Measurements from ENCODE around the gene EPB41L2. TPM values are rescaled to one million over a fixed set of nuclear protein-coding genes. Genes with fewer than 3 reads are reported as not detected.

Gene EPB41L2
- total RNA-seq, 2 donors from 2014 or later, result 160 to 189 TPM

DNA sequence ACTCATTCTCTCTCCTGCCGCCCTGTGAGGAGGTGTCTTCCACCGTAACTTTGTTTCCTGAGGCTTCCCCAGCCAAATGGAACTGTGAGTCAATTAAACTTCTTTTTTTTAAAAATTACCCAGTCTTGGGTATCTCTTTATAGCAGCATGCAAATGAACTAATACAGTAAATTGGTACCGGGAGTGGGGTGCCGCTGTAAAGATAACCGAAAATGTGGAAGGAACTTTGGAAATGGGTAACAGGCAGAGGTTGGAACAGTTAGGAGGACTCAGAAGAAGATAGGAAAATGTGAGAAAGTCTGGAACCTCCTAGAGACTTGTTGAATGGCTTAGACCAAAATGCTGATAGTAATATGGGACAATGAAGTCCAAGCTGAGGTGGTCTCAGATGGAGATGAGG, 55.8 kb downstream of the EPB41L2 start:
- Histone ChIP-seq H3K36me3 (ENCODE audit: control insufficient read depth, insufficient read depth, low read length) (peaks cover 19% of the 10 kb centered on the region), H3K9ac (ENCODE audit: extremely low read depth, low read length, poor library complexity, severe bottlenecking) (no peak overlapping the region), H3K4me1 (ENCODE audit: control insufficient read depth, insufficient read depth, low read length) (no peaks in the 10 kb centered on the region), H3K27me3 (ENCODE audit: control insufficient read depth, insufficient read depth, low read length, poor library complexity, severe bottlenecking) (no peaks in the 10 kb centered on the region), H3K9me3 (ENCODE audit: control insufficient read depth, low read length) (peaks cover 48% of the 10 kb centered on the region), H3K4me3 (ENCODE audit: low read length) (peak overlapping the region; percentile 69), H3K27ac (ENCODE audit: low read depth, low read length) (no peak overlapping the region)
- H3K36me3 Mint-ChIP-seq (ENCODE audit: low read depth), result peaks cover 47% of the 10 kb centered on the region
- no peaks in the 10 kb centered on the region for H3K27me3 Mint-ChIP-seq (ENCODE audit: insufficient read depth)
- peaks cover 51% of the 10 kb centered on the region for H3K9me3 Mint-ChIP-seq
- TF ChIP-seq, protein P1, sequence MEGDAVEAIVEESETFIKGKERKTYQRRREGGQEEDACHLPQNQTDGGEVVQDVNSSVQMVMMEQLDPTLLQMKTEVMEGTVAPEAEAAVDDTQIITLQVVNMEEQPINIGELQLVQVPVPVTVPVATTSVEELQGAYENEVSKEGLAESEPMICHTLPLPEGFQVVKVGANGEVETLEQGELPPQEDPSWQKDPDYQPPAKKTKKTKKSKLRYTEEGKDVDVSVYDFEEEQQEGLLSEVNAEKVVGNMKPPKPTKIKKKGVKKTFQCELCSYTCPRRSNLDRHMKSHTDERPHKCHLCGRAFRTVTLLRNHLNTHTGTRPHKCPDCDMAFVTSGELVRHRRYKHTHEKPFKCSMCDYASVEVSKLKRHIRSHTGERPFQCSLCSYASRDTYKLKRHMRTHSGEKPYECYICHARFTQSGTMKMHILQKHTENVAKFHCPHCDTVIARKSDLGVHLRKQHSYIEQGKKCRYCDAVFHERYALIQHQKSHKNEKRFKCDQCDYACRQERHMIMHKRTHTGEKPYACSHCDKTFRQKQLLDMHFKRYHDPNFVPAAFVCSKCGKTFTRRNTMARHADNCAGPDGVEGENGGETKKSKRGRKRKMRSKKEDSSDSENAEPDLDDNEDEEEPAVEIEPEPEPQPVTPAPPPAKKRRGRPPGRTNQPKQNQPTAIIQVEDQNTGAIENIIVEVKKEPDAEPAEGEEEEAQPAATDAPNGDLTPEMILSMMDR (conservative IDR thresholded peaks at IDR 0.05), result no peak
- peaks cover 26% of the 10 kb centered on the region for H3K4me1 Mint-ChIP-seq
- H3K27ac Mint-ChIP-seq, result no peak overlapping the region
- WGBS, 2 experiments (ENCODE audit: insufficient coverage in 1 of 2, insufficient read length in 1 of 2), result 90 to 96% methylated on average over 5 of the region's 5 CpGs
- no peak for DNase-seq
- H3K4me3 Mint-ChIP-seq, result no peak overlapping the region

DNA sequence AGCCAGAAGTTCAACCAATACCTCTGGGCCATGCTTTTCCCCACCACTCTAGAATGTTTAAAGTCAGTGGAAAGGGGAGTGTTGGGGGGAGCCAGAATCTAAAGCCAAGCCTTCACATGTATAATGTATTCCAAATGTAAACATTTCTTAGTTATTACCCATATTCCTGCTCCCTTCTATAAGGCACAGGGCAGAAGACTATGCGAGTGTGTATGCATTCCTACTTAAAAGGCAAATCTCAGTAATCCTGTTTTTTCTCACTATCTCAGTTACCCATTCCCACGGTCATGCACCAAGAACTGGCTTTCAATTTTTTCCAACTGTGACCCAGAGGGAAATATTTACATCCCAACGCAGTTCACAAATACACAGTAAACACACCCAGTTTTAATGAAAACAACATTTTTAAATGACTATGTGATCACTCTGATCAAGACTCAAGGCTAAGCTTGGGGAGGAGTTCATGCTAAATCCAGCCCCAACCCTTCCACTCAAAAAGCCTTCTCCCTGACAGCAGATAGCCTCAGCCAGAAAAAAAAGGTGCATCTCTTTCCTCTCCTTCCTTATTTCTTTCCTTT, 57.5 kb downstream of the EPB41L2 start:
- TF ChIP-seq, protein P1 (conservative IDR thresholded peaks at IDR 0.05), result no peak
- Histone ChIP-seq H3K9me3 (ENCODE audit: control insufficient read depth, low read length) (peaks cover 39% of the 10 kb centered on the region), H3K27me3 (ENCODE audit: control insufficient read depth, insufficient read depth, low read length, poor library complexity, severe bottlenecking) (no peaks in the 10 kb centered on the region), H3K36me3 (ENCODE audit: control insufficient read depth, insufficient read depth, low read length) (peaks cover 19% of the 10 kb centered on the region), H3K27ac (ENCODE audit: low read depth, low read length) (no peak overlapping the region), H3K9ac (ENCODE audit: extremely low read depth, low read length, poor library complexity, severe bottlenecking) (no peak overlapping the region), H3K4me1 (ENCODE audit: control insufficient read depth, insufficient read depth, low read length) (peaks cover 2% of the 10 kb centered on the region), H3K4me3 (ENCODE audit: low read length) (no peak overlapping the region)
- H3K36me3 Mint-ChIP-seq (ENCODE audit: low read depth), result peaks cover 41% of the 10 kb centered on the region
- H3K27ac Mint-ChIP-seq, result peak overlapping the region; percentile 81
- DNase-seq, result no peak
- H3K4me3 Mint-ChIP-seq, result no peak overlapping the region
- H3K27me3 Mint-ChIP-seq (ENCODE audit: insufficient read depth), result no peaks in the 10 kb centered on the region
- peaks cover 45% of the 10 kb centered on the region for H3K9me3 Mint-ChIP-seq
- 91 to 93% methylated on average over 3 of the region's 3 CpGs for WGBS, 2 experiments (ENCODE audit: insufficient coverage in 1 of 2, insufficient read length in 1 of 2)
- H3K4me1 Mint-ChIP-seq, result peaks cover 42% of the 10 kb centered on the region

DNA sequence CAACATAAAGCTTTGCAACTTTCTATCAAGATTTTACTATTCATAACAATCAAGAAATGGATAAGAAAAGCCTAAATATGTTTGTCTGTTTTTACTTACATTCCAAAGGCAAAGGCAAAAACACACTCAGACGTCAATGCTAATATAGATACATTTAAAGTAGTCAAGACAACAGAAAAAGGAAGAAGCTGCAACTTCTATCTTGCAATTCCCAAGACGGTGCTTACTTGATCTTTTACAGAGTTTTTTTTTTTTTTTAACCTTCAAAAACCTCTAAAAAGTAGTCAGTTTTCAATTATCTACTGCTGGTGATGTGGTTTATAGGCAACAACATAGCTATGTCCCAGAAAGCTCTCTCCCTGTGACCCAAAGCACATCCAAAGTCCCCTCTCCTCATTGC, 58.1 kb downstream of the EPB41L2 start:
- H3K36me3 ChIP-seq (ENCODE audit: control insufficient read depth, insufficient read depth, low read length), result peaks cover 17% of the 10 kb centered on the region
- no peak overlapping the region for H3K4me3 Mint-ChIP-seq
- TF ChIP-seq, protein P1 (conservative IDR thresholded peaks at IDR 0.05), result no peak
- H3K4me1 ChIP-seq (ENCODE audit: control insufficient read depth, insufficient read depth, low read length), result peaks cover 8% of the 10 kb centered on the region
- H3K27ac ChIP-seq (ENCODE audit: low read depth, low read length), result no peak overlapping the region
- H3K27ac Mint-ChIP-seq, result peak overlapping the region; percentile 22
- 90% methylated on average over 2 of the region's 2 CpGs; no CpG with 5 or more reads in 1 of the 2 experiments for WGBS, 2 experiments (ENCODE audit: insufficient coverage in 1 of 2, insufficient read length in 1 of 2)
- H3K4me1 Mint-ChIP-seq, result peaks cover 48% of the 10 kb centered on the region
- H3K27me3 ChIP-seq (ENCODE audit: control insufficient read depth, insufficient read depth, low read length, poor library complexity, severe bottlenecking), result no peaks in the 10 kb centered on the region
- peaks cover 42% of the 10 kb centered on the region for H3K9me3 Mint-ChIP-seq
- peaks cover 37% of the 10 kb centered on the region for H3K9me3 ChIP-seq (ENCODE audit: control insufficient read depth, low read length)
- H3K4me3 ChIP-seq (ENCODE audit: low read length), result no peak overlapping the region
- no peak for DNase-seq
- H3K36me3 Mint-ChIP-seq (ENCODE audit: low read depth), result peaks cover 39% of the 10 kb centered on the region
- H3K27me3 Mint-ChIP-seq (ENCODE audit: insufficient read depth), result no peaks in the 10 kb centered on the region
- H3K9ac ChIP-seq (ENCODE audit: extremely low read depth, low read length, poor library complexity, severe bottlenecking), result no peak overlapping the region

Data from endodermal cell (in vitro differentiated cells).